ENCODE measurements around the gene FGD4. TPM values are rescaled to one million over a fixed set of nuclear protein-coding genes. Genes with fewer than 3 reads are reported as not detected.

The FGD4 gene
- total RNA-seq, 3 donors from 2014 or later = 50.5 to 57.8 (median 56.3) TPM

DNA sequence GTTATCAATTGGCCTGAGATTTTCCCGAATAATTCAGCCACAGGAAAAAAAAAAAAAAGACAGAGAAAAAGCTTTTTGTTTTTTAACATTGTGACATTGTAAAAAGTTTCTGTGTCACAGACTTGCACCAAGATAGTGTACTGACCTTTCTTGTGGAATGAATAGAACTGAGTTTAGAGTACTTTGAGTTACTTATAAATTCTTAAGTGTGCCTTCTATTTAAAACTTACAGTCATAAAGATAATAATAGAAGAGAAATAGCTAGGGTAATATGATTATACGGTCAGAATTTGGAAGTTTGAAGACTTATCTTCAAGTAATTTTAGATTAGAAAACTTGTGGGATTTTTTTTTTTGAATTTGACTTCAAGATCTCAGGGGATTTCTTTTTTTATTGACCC, 88.8 kb downstream of the FGD4 start:
- H3K9me3 ChIP-seq = no peaks in the 10 kb centered on the region
- no peaks in the 10 kb centered on the region for H3K36me3 ChIP-seq
- H3K4me1 ChIP-seq = no peaks in the 10 kb centered on the region
- DNase-seq (ENCODE audit: low spot score in 2 of 2) = no peak
- H3K27me3 ChIP-seq = no peaks in the 10 kb centered on the region
- no peak overlapping the region for H3K27ac ChIP-seq
- intact Hi-C loops (cut with DNase I; ENCODE audit: low total_unique reads) = no loop called here
- no peak overlapping the region for H3K4me3 ChIP-seq
- TF ChIP-seq POLR2A (IDR thresholded peaks at IDR 0.05) (no peak), POLR2AphosphoS5 (IDR thresholded peaks at IDR 0.05) (no peak), CTCF (IDR thresholded peaks at IDR 0.05) (no peak)

- Histone ChIP-seq H3K4me3 (no peak overlapping the region), H3K27me3 (no peaks in the 10 kb centered on the region), H3K36me3 (no peaks in the 10 kb centered on the region), H3K27ac (no peak overlapping the region), H3K4me1 (no peaks in the 10 kb centered on the region), H3K9me3 (no peaks in the 10 kb centered on the region)
- TF ChIP-seq POLR2A (IDR thresholded peaks at IDR 0.05) = no peak
- no peak for DNase-seq (ENCODE audit: low spot score in 2 of 2)
- intact Hi-C loops (cut with DNase I; ENCODE audit: low total_unique reads) = no loop called here
These were observed 89.7 kb downstream of the FGD4 start for GRCh38 chr12:32489070-32489469.

DNA sequence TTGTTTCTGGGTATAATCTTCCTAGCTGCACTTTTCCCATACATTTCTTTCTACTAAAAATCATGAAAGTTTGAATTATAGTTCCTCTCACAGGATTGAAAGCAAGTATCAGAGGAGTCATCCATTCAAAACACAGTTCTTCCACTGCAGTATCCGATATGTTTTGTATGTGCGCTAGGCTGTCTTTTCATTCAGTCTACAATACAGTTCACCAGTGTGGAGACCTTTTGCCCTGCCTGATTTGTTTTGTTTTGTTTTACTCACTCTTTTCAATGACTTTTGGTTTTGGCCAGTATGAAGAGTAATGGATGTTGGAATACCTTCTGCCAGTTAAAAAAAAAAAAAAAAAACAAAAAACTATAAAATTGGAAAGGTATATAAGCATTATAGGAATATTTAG, 91.4 kb downstream of the FGD4 start:
- DNase-seq (ENCODE audit: low spot score in 2 of 2) = no peak
- Histone ChIP-seq H3K27ac (no peak overlapping the region), H3K9me3 (no peaks in the 10 kb centered on the region), H3K4me1 (no peaks in the 10 kb centered on the region), H3K4me3 (no peak overlapping the region), H3K36me3 (no peaks in the 10 kb centered on the region), H3K27me3 (no peaks in the 10 kb centered on the region)
- TF ChIP-seq CTCF (IDR thresholded peaks at IDR 0.05) (no peak), POLR2A (IDR thresholded peaks at IDR 0.05) (no peak), POLR2AphosphoS5 (IDR thresholded peaks at IDR 0.05) (no peak)
- intact Hi-C loops (cut with DNase I; ENCODE audit: low total_unique reads) = no loop called here

GRCh38 chr12:32493282-32493681, 93.9 kb downstream of the FGD4 start:
- no peaks in the 10 kb centered on the region for H3K9me3 ChIP-seq

GRCh38 chr12:32494656-32495055, 95.3 kb downstream of the FGD4 start:
- Histone ChIP-seq H3K9me3 (no peaks in the 10 kb centered on the region), H3K27ac (no peak overlapping the region), H3K36me3 (no peaks in the 10 kb centered on the region), H3K4me3 (no peak overlapping the region), H3K4me1 (no peaks in the 10 kb centered on the region), H3K27me3 (no peaks in the 10 kb centered on the region)
- intact Hi-C loops (cut with DNase I; ENCODE audit: low total_unique reads) = no loop called here
- TF ChIP-seq CTCF (IDR thresholded peaks at IDR 0.05) (no peak), POLR2A (IDR thresholded peaks at IDR 0.05) (no peak), POLR2AphosphoS5 (IDR thresholded peaks at IDR 0.05) (no peak)
- DNase-seq (ENCODE audit: low spot score in 2 of 2) = no peak

More at GRCh38 chr12:32493282-32493681, 93.9 kb downstream of the FGD4 start:
- H3K27me3 ChIP-seq = no peaks in the 10 kb centered on the region
- no peak for DNase-seq (ENCODE audit: low spot score in 2 of 2)
- no peak overlapping the region for H3K4me3 ChIP-seq
- TF ChIP-seq POLR2A (IDR thresholded peaks at IDR 0.05) = no peak
- TF ChIP-seq CTCF (IDR thresholded peaks at IDR 0.05) = no peak
- TF ChIP-seq POLR2AphosphoS5 (IDR thresholded peaks at IDR 0.05) = no peak
- H3K36me3 ChIP-seq = no peaks in the 10 kb centered on the region
- intact Hi-C loops (cut with DNase I; ENCODE audit: low total_unique reads) = no loop called here
- no peak overlapping the region for H3K27ac ChIP-seq
- H3K4me1 ChIP-seq = no peaks in the 10 kb centered on the region

GRCh38 chr12:32496946-32497345, 97.6 kb downstream of the FGD4 start:
- intact Hi-C loops (cut with DNase I; ENCODE audit: low total_unique reads) = no loop called here
- Histone ChIP-seq H3K36me3 (no peaks in the 10 kb centered on the region), H3K9me3 (no peaks in the 10 kb centered on the region), H3K4me3 (no peak overlapping the region), H3K27ac (no peak overlapping the region), H3K27me3 (no peaks in the 10 kb centered on the region), H3K4me1 (no peaks in the 10 kb centered on the region)
- no peak for DNase-seq (ENCODE audit: low spot score in 2 of 2)
- TF ChIP-seq POLR2AphosphoS5 (IDR thresholded peaks at IDR 0.05) = no peak
